ENCODE data around the gene DPYSL5.

The DPYSL5 gene

GRCh38 chr2:26852405-26853306, 4.7 kb downstream of the DPYSL5 start:
- Histone ChIP-seq H3K27me3 (peaks cover 97% of the 10 kb centered on the region), H3K9me3 (no peaks in the 10 kb centered on the region), H3K4me3 (ENCODE audit: low read depth in 1 of 2, low read length in 1 of 2) (no peak overlapping the region), H3K4me1 (ENCODE audit: control insufficient read depth in 1 of 2, insufficient read depth in 1 of 2, low read depth in 1 of 2, low read length in 1 of 2) (peaks cover 11 to 23% of the 10 kb centered on the region in 2 experiments), H3K36me3 (no peaks in the 10 kb centered on the region), H3K27ac (no peak overlapping the region)
- no peak for TF ChIP-seq CTCF (IDR thresholded peaks at IDR 0.05)

- Histone ChIP-seq H3K27ac (no peak overlapping the region), H3K4me1 (ENCODE audit: control insufficient read depth in 1 of 2, insufficient read depth in 1 of 2, low read depth in 1 of 2, low read length in 1 of 2) (peaks cover 7 to 12% of the 10 kb centered on the region in 2 experiments)
Observed at GRCh38 chr2:26853751-26854150, 5.8 kb downstream of the DPYSL5 start.

GRCh38 chr2:26854283-26854827, 6.4 kb downstream of the DPYSL5 start:
- Histone ChIP-seq H3K27me3 (peaks cover 97% of the 10 kb centered on the region), H3K36me3 (no peaks in the 10 kb centered on the region), H3K27ac (no peak overlapping the region), H3K4me1 (ENCODE audit: control insufficient read depth in 1 of 2, insufficient read depth in 1 of 2, low read depth in 1 of 2, low read length in 1 of 2) (peaks cover 3 to 6% of the 10 kb centered on the region in 2 experiments), H3K4me3 (ENCODE audit: low read depth in 1 of 2, low read length in 1 of 2) (no peak overlapping the region), H3K9me3 (no peaks in the 10 kb centered on the region)
- TF ChIP-seq CTCF (IDR thresholded peaks at IDR 0.05) = no peak

More at GRCh38 chr2:26853751-26854150, 5.8 kb downstream of the DPYSL5 start:
- no peaks in the 10 kb centered on the region for H3K9me3 ChIP-seq
- H3K36me3 ChIP-seq = no peaks in the 10 kb centered on the region
- no peak for TF ChIP-seq CTCF (IDR thresholded peaks at IDR 0.05)
- peaks cover 97% of the 10 kb centered on the region for H3K27me3 ChIP-seq
- H3K4me3 ChIP-seq (ENCODE audit: low read depth in 1 of 2, low read length in 1 of 2) = no peak overlapping the region

GRCh38 chr2:26855466-26855865, 7.5 kb downstream of the DPYSL5 start:
- H3K4me1 ChIP-seq (ENCODE audit: control insufficient read depth in 1 of 2, insufficient read depth in 1 of 2, low read depth in 1 of 2, low read length in 1 of 2) = no peaks in the 10 kb centered on the region
- H3K27ac ChIP-seq = no peak overlapping the region
- no peaks in the 10 kb centered on the region for H3K9me3 ChIP-seq
- H3K4me3 ChIP-seq (ENCODE audit: low read depth in 1 of 2, low read length in 1 of 2) = no peak overlapping the region
- peaks cover 97% of the 10 kb centered on the region for H3K27me3 ChIP-seq
- no peaks in the 10 kb centered on the region for H3K36me3 ChIP-seq
- no peak for TF ChIP-seq CTCF (IDR thresholded peaks at IDR 0.05)

GRCh38 chr2:26859622-26860021, 11.7 kb downstream of the DPYSL5 start:
- H3K27ac ChIP-seq = no peak overlapping the region
- H3K4me3 ChIP-seq (ENCODE audit: low read depth in 1 of 2, low read length in 1 of 2) = no peak overlapping the region
- TF ChIP-seq CTCF (IDR thresholded peaks at IDR 0.05) = no peak
- no peaks in the 10 kb centered on the region for H3K9me3 ChIP-seq
- no peaks in the 10 kb centered on the region for H3K4me1 ChIP-seq (ENCODE audit: control insufficient read depth in 1 of 2, insufficient read depth in 1 of 2, low read depth in 1 of 2, low read length in 1 of 2)
- H3K36me3 ChIP-seq = no peaks in the 10 kb centered on the region
- peaks cover 74% of the 10 kb centered on the region for H3K27me3 ChIP-seq

Data from neutrophil (primary cell).